Aortic smooth muscle cell (primary cell): Measurements from ENCODE around the gene PUS3. TPM values are rescaled to one million over a fixed set of nuclear protein-coding genes. Genes with fewer than 3 reads are reported as not detected.

Source experiments
- total RNA-seq: library from RNA; depleted of rRNA; stranded (reverse); fragments of >200 nt; gene quantifications from 2 replicates; pipeline ENCODE4 v1.2.3, GENCODE V29; 2014

Gene PUS3
- 8.6 and 11.4 TPM in 2 replicates for total RNA-seq

GRCh38 chr11:125902927-125903710 lies at the start of gene PUS3:
Gene PUS3 (minus strand): TSS chr11:125903206. CDS start chr11:125896284, 6,922 bp downstream.

GRCh38 chr11:125945797-125946520 lies 43.0 kb upstream of the PUS3 start, which contains the start of gene VSIG10L2:
Gene VSIG10L2 (plus strand): TSS chr11:125946044. CDS start chr11:125946056, 12 bp downstream.

GRCh38 chr11:125903711-125904659 lies 979 bp upstream of the PUS3 start, which contains the start of gene DDX25:
Gene DDX25 (plus strand): TSS chr11:125904508. CDS start chr11:125904518, 10 bp downstream.

GRCh38 chr11:125887373-125888324 lies 15.4 kb downstream of the PUS3 start, which contains the start of gene HYLS1:
Gene HYLS1 (plus strand): TSS chr11:125887668. CDS start chr11:125899369, 11,701 bp downstream.

Other genes with a start within 250 kb of the PUS3 start
- not detected in 2 replicates for gene ACRV1, start 222.4 kb downstream of the PUS3 start, total RNA-seq
- gene PATE1, start 156.9 kb downstream of the PUS3 start, total RNA-seq, result not detected in 2 replicates
- 0.13 and 0.44 TPM in 2 replicates for gene PATE2, start 124.4 kb downstream of the PUS3 start, total RNA-seq
- not detected in 2 replicates for gene PATE3, start 115.1 kb downstream of the PUS3 start, total RNA-seq
- gene PATE4, start 69.9 kb downstream of the PUS3 start, total RNA-seq, result not detected in 2 replicates
- 6.2 and 10.0 TPM in 2 replicates for gene HYLS1, start 15.5 kb downstream of the PUS3 start, total RNA-seq
- gene DDX25, start 1.3 kb upstream of the PUS3 start, total RNA-seq, result 0.06 TPM in 1 of 2 replicates, not detected in the other
- gene VSIG10L2, start 42.8 kb upstream of the PUS3 start, total RNA-seq, result not detected in 2 replicates
- 6.7 and 7.7 TPM in 2 replicates for gene CDON, start 159.7 kb upstream of the PUS3 start, total RNA-seq